K562 (cell line): ENCODE measurements around the gene FGF14.

Source experiments
- CEBPB ChIP-seq: fragments of 450-650 bp; IDR thresholded peaks from 2 replicates; pipeline ENCODE4 v1.6.1; 2016; ENCODE audit warnings: missing genetic modification characterization, missing compliant biosample characterization
- ID3 ChIP-seq, 2 experiments: fragments of 250-450 bp in 1 of 2; fragments of 450-650 bp in 1 of 2; sonication (Bioruptor Pico) in 1 of 2; IDR thresholded peaks; 2 replicates each; pipeline versions ENCODE4 v1.6.1 to v1.8.0; 2016 to 2021; ENCODE audit warnings: mild to moderate bottlenecking in 2 of 2, moderate library complexity in 2 of 2, missing compliant biosample characterization in 1 of 2, missing genetic modification characterization in 1 of 2
- IRF1 ChIP-seq: sonication (generic); formaldehyde crosslinking; IDR thresholded peaks from 2 replicates; pipeline ENCODE4 v1.8.0; 2022; ENCODE audit warnings: missing genetic modification reagents, mild to moderate bottlenecking, borderline replicate concordance
- MAX ChIP-seq: sonication (generic); formaldehyde crosslinking; IDR thresholded peaks from 2 replicates; pipeline ENCODE4 v1.9.0; 2022; ENCODE audit warnings: mild to moderate bottlenecking, missing genetic modification reagents
- POLR2A ChIP-seq: fragments of 450-650 bp; conservative IDR thresholded peaks from 2 replicates; pipeline ENCODE4 v1.6.1; 2016
- POLR2AphosphoS2 ChIP-seq: IDR thresholded peaks from 2 replicates; pipeline ENCODE4 v1.6.1; 2012; ENCODE audit warnings: low read length, improper control_type of control experiment
- RCOR1 ChIP-seq, 2 experiments: IDR thresholded peaks; 2 replicates each; pipeline ENCODE4 v1.6.1; 2012; ENCODE audit warnings: low read depth in 2 of 2, low read length in 2 of 2, borderline replicate concordance in 1 of 2, improper control_type of control experiment in 1 of 2
- SMAD1 ChIP-seq: fragments of 150-350 bp; IDR thresholded peaks from 2 replicates; pipeline ENCODE4 v1.6.1; 2014; ENCODE audit warnings: low read length, low read depth; ENCODE audit not compliant: partially characterized antibody
- WHSC1 ChIP-seq: IDR thresholded peaks from one replicate; pipeline ENCODE4 v1.6.1; 2012; ENCODE audit warnings: low read length, control low read depth, inconsistent platforms
- YY1 ChIP-seq, 3 experiments: IDR thresholded peaks; 2 replicates each; pipeline ENCODE4 v1.6.1; 2011; ENCODE audit warnings: low read length in 2 of 3, mild to moderate bottlenecking in 2 of 3, moderate library complexity in 2 of 3, borderline replicate concordance in 1 of 3, control low read depth in 1 of 3, low read depth in 1 of 3; ENCODE audit not compliant: insufficient read depth in 3 of 3, insufficient replicate concordance in 2 of 3, control insufficient read depth in 1 of 3, insufficient read length in 1 of 3; ENCODE audit errors: extremely low read depth in 1 of 3
- ZKSCAN8 ChIP-seq: fragments of 200-800 bp; sonication (Bioruptor generic); IDR thresholded peaks from 2 replicates; pipeline ENCODE4 v1.6.1; 2016; ENCODE audit warnings: missing genetic modification characterization, missing compliant biosample characterization
- ZNF41 ChIP-seq: fragments of 250-450 bp; sonication (Bioruptor Pico); conservative IDR thresholded peaks from 2 replicates; pipeline ENCODE4 v1.4.0; 2020; ENCODE audit warnings: mild to moderate bottlenecking
- ZNF589 ChIP-seq: fragments of 200-800 bp; sonication (Bioruptor generic); IDR thresholded peaks from 2 replicates; pipeline ENCODE4 v1.6.1; 2016; ENCODE audit warnings: low read depth, missing genetic modification characterization, missing compliant biosample characterization
- ZZZ3 ChIP-seq: fragments of 450-650 bp; IDR thresholded peaks from 2 replicates; pipeline ENCODE4 v1.6.1; 2016; ENCODE audit warnings: antibody characterized with exemption, mild to moderate bottlenecking, moderate library complexity

GRCh38 chr13:102402290-102402689, 442 bp upstream of the FGF14 start:
- TF ChIP-seq CEBPB (tag) (no peak), ZNF41 (CRISPR knock-in tag) (no peak), YY1 (IDR thresholded peaks at IDR 0.05; ENCODE audit: borderline replicate concordance in 1 of 3, control insufficient read depth in 1 of 3, extremely low read depth in 1 of 3, insufficient read depth in 3 of 3, insufficient read length in 1 of 3, insufficient replicate concordance in 2 of 3, low read depth in 1 of 3, low read length in 2 of 3) (no peak), ZNF589 (no peak), SMAD1 (no peak), MAX (no peak), WHSC1 (no peak), IRF1 (CRISPR knock-in tag) (no peak), ZZZ3 (no peak), POLR2AphosphoS2 (no peak), RCOR1 (IDR thresholded peaks at IDR 0.05; ENCODE audit: borderline replicate concordance in 1 of 2, low read depth in 2 of 2, low read length in 2 of 2) (no peak), ZKSCAN8 (CRISPR knock-in tag) (no peak), ID3 (CRISPR knock-in tag; IDR thresholded peaks at IDR 0.05) (no peak), ID3 (tag; IDR thresholded peaks at IDR 0.05) (no peak), POLR2A (no peak)
